Keratinocyte (primary cell): ENCODE measurements around the gene NME3. TPM values are rescaled to one million over a fixed set of nuclear protein-coding genes. Genes with fewer than 3 reads are reported as not detected.

ENCODE experiments used
- DNase-seq: peaks from one replicate; pipeline ENCODE4 v3.0.0-alpha.2; 2011; ENCODE audit warnings: low read depth, missing footprints, low spot score
- FAIRE-seq: peaks from 2 replicates; lab custom pipeline; 2011; peaks lifted over from hg19 to GRCh38; lab: Jason Lieb, UNC
- H2AFZ ChIP-seq: 2 replicates; pipeline ENCODE4 v1.6.0; 2012; ENCODE audit warnings: low read length, control low read depth, inconsistent platforms; ENCODE audit not compliant: control insufficient read depth
- H3K27ac ChIP-seq: 2 replicates; pipeline ENCODE4 v1.5.1; 2011; ENCODE audit warnings: low read length; ENCODE audit not compliant: control insufficient read depth, insufficient read depth
- H3K27me3 ChIP-seq: 3 replicates; pipeline ENCODE4 v1.6.0; 2011; ENCODE audit warnings: low read length; ENCODE audit not compliant: control insufficient read depth, insufficient read depth; ENCODE audit errors: extremely low read depth
- H3K36me3 ChIP-seq, 2 experiments: 2 replicates in 1 of 2; 3 replicates in 1 of 2; pipeline ENCODE4 v1.5.1; 2011; ENCODE audit warnings: low read length in 2 of 2, mild to moderate bottlenecking in 1 of 2; ENCODE audit not compliant: control insufficient read depth in 2 of 2, insufficient read depth in 2 of 2; ENCODE audit errors: extremely low read depth in 1 of 2
- H3K4me1 ChIP-seq: 3 replicates; pipeline ENCODE4 v1.5.1; 2011; ENCODE audit warnings: low read length; ENCODE audit not compliant: control insufficient read depth, insufficient read depth; ENCODE audit errors: extremely low read depth
- H3K4me2 ChIP-seq: 3 replicates; pipeline ENCODE4 v1.6.0; 2011; ENCODE audit warnings: low read depth, low read length; ENCODE audit not compliant: control insufficient read depth, insufficient read depth; ENCODE audit errors: extremely low read depth
- H3K4me3 ChIP-seq, 3 experiments: fragments of 200-600 bp in 1 of 3; sonication (generic) in 1 of 3; 2 replicates in 2 of 3; 3 replicates in 1 of 3; pipeline ENCODE4 v1.5.1; 2011 to 2016; ENCODE audit warnings: low read length in 3 of 3, mild to moderate bottlenecking in 3 of 3, control low read depth in 2 of 3, inconsistent platforms in 1 of 3, low read depth in 1 of 3, mixed read lengths in 1 of 3, mixed run types in 1 of 3, moderate library complexity in 1 of 3; ENCODE audit not compliant: control insufficient read depth in 2 of 3, insufficient read depth in 2 of 3; ENCODE audit errors: extremely low read depth in 1 of 3
- H3K79me2 ChIP-seq: 2 replicates; pipeline ENCODE4 v1.6.0; 2012; ENCODE audit warnings: low read length; ENCODE audit not compliant: control insufficient read depth, insufficient read depth
- H3K9ac ChIP-seq: 3 replicates; pipeline ENCODE4 v1.6.0; 2011; ENCODE audit warnings: low read length; ENCODE audit not compliant: control insufficient read depth, insufficient read depth; ENCODE audit errors: extremely low read depth
- H3K9me1 ChIP-seq: 3 replicates; pipeline ENCODE4 v1.6.0; 2011; ENCODE audit warnings: low read length; ENCODE audit not compliant: control insufficient read depth, insufficient read depth; ENCODE audit errors: extremely low read depth
- H3K9me3 ChIP-seq: 2 replicates; pipeline ENCODE4 v1.5.1; 2012; ENCODE audit warnings: low read depth, low read length; ENCODE audit not compliant: control insufficient read depth
- H4K20me1 ChIP-seq: 3 replicates; pipeline ENCODE4 v1.6.0; 2011; ENCODE audit warnings: low read length; ENCODE audit not compliant: control insufficient read depth, insufficient read depth; ENCODE audit errors: extremely low read depth
- EZH2 ChIP-seq: IDR thresholded peaks from one replicate; pipeline ENCODE4 v1.6.1; 2012; ENCODE audit warnings: inconsistent platforms, mild to moderate bottlenecking, low read length, moderate library complexity
- dilution Hi-C: fragments of 300-500 bp; cut with MboI; formaldehyde crosslinking; loops from one replicate; pipeline ENCODE4 v1.7.0; 2020; ENCODE audit warnings: low sequenced_read_pairs; ENCODE audit not compliant: extremely low pct_ligation_motif_present
- polyA plus RNA-seq, 5 experiments: library from polyadenylated mRNA; depleted of rRNA in 3 of 5; stranded (reverse) in 3 of 5; stranded (forward) in 1 of 5; unstranded in 1 of 5; fragments of >200 nt; gene quantifications; 1 replicate in 1 of 5; 2 replicates in 3 of 5; 3 replicates in 1 of 5; pipeline versions ENCODE4 v1.2.1 to v1.2.3, GENCODE V29; 2011 to 2012; ENCODE audit warnings: missing spikeins in 2 of 5, low read depth in 1 of 5, low replicate concordance in 1 of 5
- TF ChIP-seq, protein P1 (sequence below), 3 experiments: IDR thresholded peaks in 1 of 3; conservative IDR thresholded peaks in 1 of 3; optimal IDR thresholded peaks in 1 of 3; 2 replicates in 2 of 3; 3 replicates in 1 of 3; pipeline versions ENCODE3 to v1.5.1; 2011; ENCODE audit warnings: low read length in 3 of 3, mild to moderate bottlenecking in 3 of 3, moderate library complexity in 2 of 3, control low read depth in 1 of 3, inconsistent platforms in 1 of 3; ENCODE audit not compliant: insufficient read depth in 2 of 3; ENCODE audit errors: extremely low read depth in 1 of 3

NME3 gene
- polyA plus RNA-seq, 1 donor (not counting 4 experiments of a cell fraction or from before 2014, with no cell fraction given): 10.1 TPM

DNA sequence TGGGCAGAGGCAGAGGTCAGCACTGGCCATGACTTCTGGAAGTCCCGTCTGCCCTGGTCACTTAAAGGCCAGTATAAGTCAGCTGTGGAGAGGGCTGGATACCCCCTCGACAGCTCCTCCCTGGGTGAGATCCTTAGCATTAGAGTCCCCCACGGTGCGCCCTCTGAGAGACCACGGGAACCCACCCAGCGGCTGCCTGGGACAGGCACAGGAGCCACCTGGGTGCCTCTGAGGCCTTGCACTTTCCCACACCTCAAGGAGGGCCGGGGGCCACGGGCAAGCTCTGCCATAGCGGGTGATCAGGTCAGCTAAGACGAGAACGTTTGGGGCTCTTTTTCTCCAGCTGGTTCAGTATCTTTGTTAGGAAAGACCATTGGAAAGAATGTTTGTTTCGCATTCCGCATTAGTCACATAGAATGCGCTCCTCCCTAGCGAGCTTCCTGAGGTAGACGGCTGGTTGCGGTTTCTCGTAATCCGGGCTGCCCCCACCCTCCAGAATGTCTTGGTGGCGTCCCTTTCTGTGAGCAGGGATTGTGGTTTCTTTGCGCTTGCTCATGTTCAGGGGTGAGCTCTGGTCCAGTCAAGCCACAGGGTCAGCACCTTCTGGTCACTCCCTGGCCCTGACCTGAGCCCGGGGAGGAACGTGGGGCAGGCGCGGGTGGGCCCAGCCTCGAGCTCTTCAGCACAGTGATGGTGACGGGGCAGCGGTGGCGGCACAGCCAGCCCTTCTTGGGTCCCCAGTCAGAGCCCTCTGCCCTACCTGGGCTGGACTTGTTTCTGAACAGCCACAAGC, 25.2 kb downstream of the NME3 start:
- no peak overlapping the region for H3K27ac ChIP-seq
- H3K4me2 ChIP-seq: no peak overlapping the region
- TF ChIP-seq, protein P1, sequence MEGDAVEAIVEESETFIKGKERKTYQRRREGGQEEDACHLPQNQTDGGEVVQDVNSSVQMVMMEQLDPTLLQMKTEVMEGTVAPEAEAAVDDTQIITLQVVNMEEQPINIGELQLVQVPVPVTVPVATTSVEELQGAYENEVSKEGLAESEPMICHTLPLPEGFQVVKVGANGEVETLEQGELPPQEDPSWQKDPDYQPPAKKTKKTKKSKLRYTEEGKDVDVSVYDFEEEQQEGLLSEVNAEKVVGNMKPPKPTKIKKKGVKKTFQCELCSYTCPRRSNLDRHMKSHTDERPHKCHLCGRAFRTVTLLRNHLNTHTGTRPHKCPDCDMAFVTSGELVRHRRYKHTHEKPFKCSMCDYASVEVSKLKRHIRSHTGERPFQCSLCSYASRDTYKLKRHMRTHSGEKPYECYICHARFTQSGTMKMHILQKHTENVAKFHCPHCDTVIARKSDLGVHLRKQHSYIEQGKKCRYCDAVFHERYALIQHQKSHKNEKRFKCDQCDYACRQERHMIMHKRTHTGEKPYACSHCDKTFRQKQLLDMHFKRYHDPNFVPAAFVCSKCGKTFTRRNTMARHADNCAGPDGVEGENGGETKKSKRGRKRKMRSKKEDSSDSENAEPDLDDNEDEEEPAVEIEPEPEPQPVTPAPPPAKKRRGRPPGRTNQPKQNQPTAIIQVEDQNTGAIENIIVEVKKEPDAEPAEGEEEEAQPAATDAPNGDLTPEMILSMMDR (optimal IDR thresholded peaks at IDR 0.05 in 1 of 3, IDR thresholded peaks at IDR 0.05 in 1 of 3, conservative IDR thresholded peaks at IDR 0.05 in 1 of 3; ENCODE audit: extremely low read depth in 1 of 3, insufficient read depth in 2 of 3, low read length in 3 of 3): no peak
- dilution Hi-C loops: no loop called here
- no peak overlapping the region for H3K4me3 ChIP-seq
- peaks cover 2% of the 10 kb centered on the region for H4K20me1 ChIP-seq
- no peak overlapping the region for H3K9ac ChIP-seq
- H3K4me1 ChIP-seq: peaks cover 4% of the 10 kb centered on the region
- H3K36me3 ChIP-seq: peaks cover 22 to 28% of the 10 kb centered on the region in 2 experiments
- H3K79me2 ChIP-seq: no peaks in the 10 kb centered on the region
- H3K9me3 ChIP-seq: no peaks in the 10 kb centered on the region
- no peak for FAIRE-seq
- H3K9me1 ChIP-seq: no peaks in the 10 kb centered on the region
- no peaks in the 10 kb centered on the region for H3K27me3 ChIP-seq
- no peak for DNase-seq
- no peak overlapping the region for H2AFZ ChIP-seq

DNA sequence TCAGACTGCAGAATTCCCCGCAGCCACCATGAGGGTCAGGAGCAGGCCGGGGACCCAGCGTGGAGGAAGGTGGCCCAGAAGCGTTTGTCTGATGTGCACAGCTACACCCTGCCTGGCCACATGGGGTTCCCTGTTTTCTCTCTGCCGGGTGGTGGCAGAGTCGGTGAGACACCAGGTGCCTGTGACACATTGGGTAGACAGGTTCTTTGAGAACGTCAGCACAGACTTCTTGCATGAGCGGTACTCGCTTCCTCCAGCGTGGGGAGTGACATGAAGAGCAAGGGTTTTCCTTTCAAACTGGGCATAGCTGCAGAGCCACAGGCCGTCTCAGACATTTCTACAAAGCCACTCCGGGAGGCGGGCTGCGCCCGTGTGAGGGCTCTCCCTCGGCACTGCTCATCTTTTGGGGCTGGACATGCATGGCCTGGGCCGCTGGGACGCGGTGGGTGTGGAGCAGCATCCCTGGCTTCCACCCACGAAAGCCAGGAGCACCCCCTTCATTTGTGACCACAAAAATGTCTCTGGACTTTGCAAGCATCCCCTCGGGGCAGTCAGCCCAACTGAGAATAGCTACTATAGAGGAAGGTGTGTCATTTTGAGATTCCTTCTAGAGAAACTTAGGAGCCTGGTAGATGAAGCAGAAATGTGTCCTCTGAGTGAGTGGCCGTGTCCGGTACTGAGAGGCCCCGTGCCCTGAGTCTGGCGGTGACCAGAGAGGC, 26.0 kb downstream of the NME3 start:
- TF ChIP-seq, protein P1 (optimal IDR thresholded peaks at IDR 0.05 in 1 of 3, IDR thresholded peaks at IDR 0.05 in 1 of 3, conservative IDR thresholded peaks at IDR 0.05 in 1 of 3; ENCODE audit: extremely low read depth in 1 of 3, insufficient read depth in 2 of 3, low read length in 3 of 3): no peak
- TF ChIP-seq EZH2: no peak
- H3K27ac ChIP-seq: no peak overlapping the region
- H3K27me3 ChIP-seq: no peaks in the 10 kb centered on the region
- no peak overlapping the region for H3K9ac ChIP-seq
- DNase-seq: no peak
- peaks cover 4% of the 10 kb centered on the region for H3K4me1 ChIP-seq
- H3K79me2 ChIP-seq: no peaks in the 10 kb centered on the region
- H3K9me1 ChIP-seq: no peaks in the 10 kb centered on the region
- no peak overlapping the region for H3K4me3 ChIP-seq
- H4K20me1 ChIP-seq: peaks cover 2% of the 10 kb centered on the region
- no peak for FAIRE-seq
- H3K36me3 ChIP-seq: peaks cover 22 to 31% of the 10 kb centered on the region in 2 experiments
- H2AFZ ChIP-seq: no peak overlapping the region
- H3K9me3 ChIP-seq: no peaks in the 10 kb centered on the region
- dilution Hi-C loops: no loop called here
- H3K4me2 ChIP-seq: no peak overlapping the region
